ENCODE results near the gene RPRD1B. TPM values are rescaled to one million over a fixed set of nuclear protein-coding genes. Genes with fewer than 3 reads are reported as not detected.
A peak's percentile ranks its signal among the peaks of the same experiment; 100 is the strongest.

Gene RPRD1B
- total and polyA plus RNA-seq, 2 of the 4 experiments (the other 2 are of a cell fraction): 8.4 to 9.9 TPM

- H3K4me1 ChIP-seq (ENCODE audit: control insufficient read depth, insufficient read depth, low read length): peaks cover 21% of the 10 kb centered on the region
- POLR2A ChIA-PET (ENCODE audit: unreplicated experiment): no interaction called here
- H3K14ac ChIP-seq (replicated peaks; ENCODE audit: low read depth, low read length): no peak overlapping the region
- H2BK15ac ChIP-seq (ENCODE audit: low read depth, low read length): peak overlapping the region; percentile 41; the same call in 1 of the 3 replicates
- no peak for TF ChIP-seq POLR2A (IDR thresholded peaks at IDR 0.05; ENCODE audit: low read depth, low read length)
- TF ChIP-seq FOS (IDR thresholded peaks at IDR 0.05; ENCODE audit: low read depth, low read length): no peak
- TF ChIP-seq RFX5 (IDR thresholded peaks at IDR 0.05; ENCODE audit: low read depth, low read length): no peak
- TF ChIP-seq RCOR1 (IDR thresholded peaks at IDR 0.05; ENCODE audit: insufficient replicate concordance, low read length): no peak
- TF ChIP-seq CTCF (conservative IDR thresholded peaks at IDR 0.05; ENCODE audit: low read depth, low read length): no peak
- no peak for TF ChIP-seq RAD21 (IDR thresholded peaks at IDR 0.05; ENCODE audit: low read length)
- no peak overlapping the region for H3K23ac ChIP-seq (ENCODE audit: low read depth, low read length)
- no peak overlapping the region for H2AK9ac ChIP-seq (replicated peaks; ENCODE audit: low read depth, low read length, poor library complexity)
- H3K36me3 ChIP-seq (ENCODE audit: control insufficient read depth, insufficient read depth, low read length): peaks cover 10% of the 10 kb centered on the region
- no peak overlapping the region for H4K5ac ChIP-seq (ENCODE audit: low read depth, low read length)
- in situ Hi-C loops (cut with MboI; ENCODE audit: low sequenced_read_pairs): loop anchor here (5.0 kb wide), 1 partner anchor 88 kb away; the partner anchor contains the start of gene TGM2
- no peak for DNase-seq
- H3K4ac ChIP-seq (ENCODE audit: low read depth, low read length): no peak overlapping the region
- no peak overlapping the region for H2AFZ ChIP-seq (replicated peaks; ENCODE audit: low read length, poor library complexity)
- H3K18ac ChIP-seq (ENCODE audit: low read depth, low read length): no peak overlapping the region
- H3K9ac ChIP-seq (ENCODE audit: low read depth, low read length): no peak overlapping the region
- H2BK5ac ChIP-seq (ENCODE audit: low read depth, low read length, poor library complexity, severe bottlenecking): no peak overlapping the region
- H2BK20ac ChIP-seq (ENCODE audit: low read depth, low read length): no peak overlapping the region
- no peak overlapping the region for H3K4me2 ChIP-seq (ENCODE audit: low read depth, low read length)
- no peaks in the 10 kb centered on the region for H4K20me1 ChIP-seq (ENCODE audit: insufficient read depth, low read length)
- dilution Hi-C loops (cut with HindIII; ENCODE audit: low sequenced_read_pairs, unreplicated experiment): no loop called here
- H4K91ac ChIP-seq (ENCODE audit: insufficient read depth, low read depth, low read length): no peak overlapping the region
- no peak overlapping the region for H2BK120ac ChIP-seq (ENCODE audit: low read depth, low read length)
- intact Hi-C loops (cut with micrococcal nuclease): no loop called here
- CTCF ChIA-PET: no interaction called here
- BruUV-seq (replicated peaks): no TSS peak
- peaks cover 33 to 60% of the 10 kb centered on the region in 2 experiments for H3K79me1 ChIP-seq (ENCODE audit: low read depth in 1 of 2, low read length in 2 of 2)
- no peak overlapping the region for H3K56ac ChIP-seq (ENCODE audit: extremely low read depth, insufficient read depth, low read length)
- no peak overlapping the region for H4K8ac ChIP-seq (ENCODE audit: low read depth in 2 of 2, low read length in 2 of 2)
- ATAC-seq (ENCODE audit: low read depth): no peak
- peaks cover 2% of the 10 kb centered on the region; the same call in 1 of the 2 replicates for H3K9me3 ChIP-seq (ENCODE audit: control insufficient read depth, insufficient read depth, low read length)
- H2AK5ac ChIP-seq (ENCODE audit: low read depth, low read length): no peak overlapping the region
- H3K27me3 ChIP-seq (ENCODE audit: control insufficient read depth, insufficient read depth, low read length): no peaks in the 10 kb centered on the region
- H3K27ac ChIP-seq (ENCODE audit: insufficient read depth, low read length): no peak overlapping the region
- peaks cover 23% of the 10 kb centered on the region for H3K9me1 ChIP-seq (ENCODE audit: insufficient read depth, low read length)
- no peak overlapping the region for H3K4me3 ChIP-seq (ENCODE audit: insufficient read depth, low read depth, low read length)
- no CpG with 5 or more reads among the region's 3 CpGs for WGBS, 2 experiments (ENCODE audit: extremely low coverage in 2 of 2, insufficient read length in 1 of 2)
Observed at GRCh38 chr20:38079353-38079752, 45.8 kb downstream of the RPRD1B start.

All from IMR-90 (cell line).